Kidney (tissue), 14 donors: ENCODE results near the gene NEUROD4. TPM values are rescaled to one million over a fixed set of nuclear protein-coding genes. Genes with fewer than 3 reads are reported as not detected.

Source experiments
- DNase-seq, 5 donors: peaks; one replicate each; pipeline ENCODE4 v3.0.0-alpha.2; 2013 to 2020
- FAIRE-seq: peaks from 2 replicates; lab custom pipeline; 2012; peaks lifted over from hg19 to GRCh38; lab: Jason Lieb, UNC
- H3K27ac ChIP-seq, 2 donors: one replicate each; pipeline ENCODE4 v1.7.0; 2013; ENCODE audit warnings: low read depth in 2 of 2, low read length in 2 of 2, inconsistent platforms in 1 of 2
- H3K27me3 ChIP-seq: one replicate; pipeline ENCODE4 v1.7.1; 2013; ENCODE audit warnings: low read length, inconsistent platforms; ENCODE audit not compliant: control insufficient read depth, insufficient read depth
- H3K36me3 ChIP-seq, 3 donors: one replicate each; pipeline versions ENCODE4 v1.7.0 to v1.7.1; 2013; ENCODE audit warnings: low read length in 3 of 3, control low read depth in 1 of 3, inconsistent platforms in 1 of 3; ENCODE audit not compliant: insufficient read depth in 3 of 3, control insufficient read depth in 2 of 3
- H3K4me1 ChIP-seq, 3 donors: one replicate each; pipeline versions ENCODE4 v1.7.0 to v1.7.1; 2013; ENCODE audit warnings: low read length in 3 of 3, inconsistent platforms in 1 of 3, low read depth in 1 of 3; ENCODE audit not compliant: control insufficient read depth in 2 of 3, insufficient read depth in 2 of 3
- H3K4me3 ChIP-seq, 3 donors: one replicate each; pipeline versions ENCODE4 v1.7.0 to v1.8.1; 2013; ENCODE audit warnings: low read length in 3 of 3, control low read depth in 1 of 3, inconsistent platforms in 1 of 3
- H3K9ac ChIP-seq, 3 donors: one replicate each; pipeline versions ENCODE4 v1.7.0 to v1.7.1; 2013; ENCODE audit warnings: low read length in 3 of 3, control low read depth in 1 of 3, inconsistent platforms in 1 of 3
- H3K9me3 ChIP-seq, 3 donors: one replicate each; pipeline versions ENCODE4 v1.7.0 to v1.7.1; 2013; ENCODE audit warnings: low read length in 3 of 3, control low read depth in 1 of 3, inconsistent platforms in 1 of 3; ENCODE audit not compliant: control insufficient read depth in 2 of 3, insufficient read depth in 1 of 3
- intact Hi-C: fragments of 100-400 bp; cut with DNase I; formaldehyde crosslinking; loops from one replicate; pipeline ENCODE4 v1.11.1; 2022
- polyA plus RNA-seq: library from polyadenylated mRNA; stranded (reverse); fragments of 350-450 nt; fragmentation: Illumina TruSeq; extraction: RNeasy Lipid Tissue Mini Kit (QIAGEN cat#74804); gene quantifications from one replicate; pipeline ENCODE4 v1.2.3, GENCODE V29; 2014; ENCODE audit warnings: low read depth, low replicate concordance; ENCODE audit not compliant: insufficient read depth
- total RNA-seq: library from RNA; stranded (reverse); fragmentation: NEBNext Ultra II Directional; extraction: Animal tissue kit (Norgen Biotek cat#: 25700); gene quantifications from one replicate; pipeline ENCODE4 v1.2.1, GENCODE V29; 2021
- TF ChIP-seq, protein P1 (sequence below): IDR thresholded peaks from 3 replicates; pipeline ENCODE4 v1.5.1; 2012; ENCODE audit warnings: mild to moderate bottlenecking, moderate library complexity, borderline replicate concordance; ENCODE audit not compliant: insufficient read depth; ENCODE audit errors: extremely low read depth
- donor health status: control.
- donor health status: control.
- donor health status: control.
- donor health status: control.
- donor health status: control.
- donor health status: DM: yes; HTN: yes; CAD: no.
- donor health status: Normal renal cell carcinoma (clear cell type).

Gene NEUROD4
- total and polyA plus RNA-seq, 2 donors from 2014 or later, result not detected

- no peaks in the 10 kb centered on the region for H3K9me3 ChIP-seq
- no peak overlapping the region for H3K27ac ChIP-seq
- FAIRE-seq, result no peak
- H3K9ac ChIP-seq, result no peak overlapping the region
- no peaks in the 10 kb centered on the region for H3K4me1 ChIP-seq
- TF ChIP-seq, protein P1, sequence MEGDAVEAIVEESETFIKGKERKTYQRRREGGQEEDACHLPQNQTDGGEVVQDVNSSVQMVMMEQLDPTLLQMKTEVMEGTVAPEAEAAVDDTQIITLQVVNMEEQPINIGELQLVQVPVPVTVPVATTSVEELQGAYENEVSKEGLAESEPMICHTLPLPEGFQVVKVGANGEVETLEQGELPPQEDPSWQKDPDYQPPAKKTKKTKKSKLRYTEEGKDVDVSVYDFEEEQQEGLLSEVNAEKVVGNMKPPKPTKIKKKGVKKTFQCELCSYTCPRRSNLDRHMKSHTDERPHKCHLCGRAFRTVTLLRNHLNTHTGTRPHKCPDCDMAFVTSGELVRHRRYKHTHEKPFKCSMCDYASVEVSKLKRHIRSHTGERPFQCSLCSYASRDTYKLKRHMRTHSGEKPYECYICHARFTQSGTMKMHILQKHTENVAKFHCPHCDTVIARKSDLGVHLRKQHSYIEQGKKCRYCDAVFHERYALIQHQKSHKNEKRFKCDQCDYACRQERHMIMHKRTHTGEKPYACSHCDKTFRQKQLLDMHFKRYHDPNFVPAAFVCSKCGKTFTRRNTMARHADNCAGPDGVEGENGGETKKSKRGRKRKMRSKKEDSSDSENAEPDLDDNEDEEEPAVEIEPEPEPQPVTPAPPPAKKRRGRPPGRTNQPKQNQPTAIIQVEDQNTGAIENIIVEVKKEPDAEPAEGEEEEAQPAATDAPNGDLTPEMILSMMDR, result no peak
- no peak overlapping the region for H3K4me3 ChIP-seq
- no peak for DNase-seq
- H3K36me3 ChIP-seq, result no peaks in the 10 kb centered on the region
- intact Hi-C loops, result no loop called here
- H3K27me3 ChIP-seq, result no peaks in the 10 kb centered on the region
These were observed 23.8 kb downstream of the NEUROD4 start for GRCh38 chr12:55043542-55043941.

GRCh38 chr12:55044135-55044534 is 24.4 kb downstream of the NEUROD4 start:
- H3K4me1 ChIP-seq, result no peaks in the 10 kb centered on the region
- H3K4me3 ChIP-seq, result no peak overlapping the region
- DNase-seq (no peak), FAIRE-seq (no peak)
- no peaks in the 10 kb centered on the region for H3K36me3 ChIP-seq
- intact Hi-C loops, result no loop called here
- H3K27ac ChIP-seq, result no peak overlapping the region
- no peaks in the 10 kb centered on the region for H3K9me3 ChIP-seq
- TF ChIP-seq, protein P1, result no peak
- H3K9ac ChIP-seq, result no peak overlapping the region
- no peaks in the 10 kb centered on the region for H3K27me3 ChIP-seq

- intact Hi-C loops, result no loop called here
- Histone ChIP-seq H3K9ac (no peak overlapping the region), H3K4me1 (no peaks in the 10 kb centered on the region), H3K9me3 (no peaks in the 10 kb centered on the region), H3K4me3 (no peak overlapping the region), H3K27ac (no peak overlapping the region), H3K36me3 (no peaks in the 10 kb centered on the region), H3K27me3 (no peaks in the 10 kb centered on the region)
- TF ChIP-seq, protein P1, result no peak
- FAIRE-seq (no peak), DNase-seq (no peak)
These were observed 29.9 kb downstream of the NEUROD4 start for GRCh38 chr12:55049676-55050075.
